Endodermal cell (in vitro differentiated cells): ENCODE data around the gene FBH1. TPM values are rescaled to one million over a fixed set of nuclear protein-coding genes. Genes with fewer than 3 reads are reported as not detected.

Source experiments
- DNase-seq: peaks from one replicate; pipeline ENCODE4 v3.0.0-alpha.2; 2017
- H3K27ac ChIP-seq: 2 replicates; pipeline ENCODE4 v1.5.1; 2013; ENCODE audit warnings: mild to moderate bottlenecking, low read depth, low read length, moderate library complexity
- H3K27me3 ChIP-seq: 2 replicates; pipeline ENCODE4 v1.6.1; 2013; ENCODE audit warnings: mild to moderate bottlenecking, low read length, moderate library complexity; ENCODE audit not compliant: insufficient read depth, control insufficient read depth, poor library complexity, severe bottlenecking
- H3K36me3 ChIP-seq: 2 replicates; pipeline ENCODE4 v1.7.0; 2013; ENCODE audit warnings: mild to moderate bottlenecking, low read length, moderate library complexity; ENCODE audit not compliant: control insufficient read depth, insufficient read depth
- H3K4me1 ChIP-seq: one replicate; pipeline ENCODE4 v1.7.0; 2013; ENCODE audit warnings: low read length; ENCODE audit not compliant: control insufficient read depth, insufficient read depth
- H3K4me3 ChIP-seq: 2 replicates; pipeline ENCODE4 v1.5.1; 2013; ENCODE audit warnings: mild to moderate bottlenecking, low read length, moderate library complexity
- H3K9ac ChIP-seq: 2 replicates; pipeline ENCODE4 v1.6.1; 2013; ENCODE audit warnings: mild to moderate bottlenecking, low read length, moderate library complexity; ENCODE audit not compliant: poor library complexity, severe bottlenecking; ENCODE audit errors: extremely low read depth
- H3K9me3 ChIP-seq: 2 replicates; pipeline ENCODE4 v1.6.1; 2013; ENCODE audit warnings: mild to moderate bottlenecking, low read length, moderate library complexity; ENCODE audit not compliant: control insufficient read depth
- H3K27ac Mint-ChIP-seq: 2 replicates; pipeline ENCODE4 v1.8.0; 2020; ENCODE audit warnings: mixed read lengths
- H3K27me3 Mint-ChIP-seq: 2 replicates; pipeline ENCODE4 v1.8.0; 2021; ENCODE audit warnings: mild to moderate bottlenecking, mixed read lengths; ENCODE audit not compliant: insufficient read depth
- H3K36me3 Mint-ChIP-seq: 2 replicates; pipeline ENCODE4 v1.8.0; 2020; ENCODE audit warnings: low read depth, mixed read lengths
- H3K4me1 Mint-ChIP-seq: 2 replicates; pipeline ENCODE4 v1.8.0; 2020; ENCODE audit warnings: mixed read lengths
- H3K4me3 Mint-ChIP-seq: 2 replicates; pipeline ENCODE4 v1.8.0; 2020; ENCODE audit warnings: mild to moderate bottlenecking, moderate library complexity, mixed read lengths
- H3K9me3 Mint-ChIP-seq: 2 replicates; pipeline ENCODE4 v1.8.0; 2020; ENCODE audit warnings: mild to moderate bottlenecking, mixed read lengths
- CTCF ChIP-seq: fragments of 200-600 bp; sonication (generic); conservative IDR thresholded peaks from 2 replicates; pipeline ENCODE4 v1.5.0; 2021; ENCODE audit warnings: antibody characterized with exemption, mild to moderate bottlenecking
- WGBS, 2 experiments: methylation state at CpG; one replicate each; pipeline versions ENCODE4 v1.1.5 to v1.1.7; 2013; ENCODE audit warnings: missing lambda C conversion rate in 2 of 2, mixed read lengths in 1 of 2; ENCODE audit not compliant: insufficient coverage in 1 of 2, insufficient read length in 1 of 2; 5-methylcytosine and 5-hydroxymethylcytosine counted together
- total RNA-seq, 2 donors: library from RNA; stranded (reverse); fragmentation: NEBNext Ultra II Directional in 1 of 2; extraction: Animal tissue kit (Norgen Biotek cat#: 25700) in 1 of 2; gene quantifications; 2 replicates in 1 of 2; 3 replicates in 1 of 2; pipeline ENCODE4 v1.2.1, GENCODE V29; 2021

Gene FBH1
- total RNA-seq, 2 donors from 2014 or later: 61.1 to 71.6 TPM

GRCh38 chr10:5965266-5965665 lies 75.2 kb downstream of the FBH1 start:
- H3K4me1 ChIP-seq: no peaks in the 10 kb centered on the region
- H3K9me3 Mint-ChIP-seq: no peaks in the 10 kb centered on the region
- DNase-seq: peak; percentile 25
- H3K27ac Mint-ChIP-seq: no peak overlapping the region
- no peaks in the 10 kb centered on the region for H3K27me3 ChIP-seq
- H3K36me3 Mint-ChIP-seq: no peaks in the 10 kb centered on the region
- 92 to 100% methylated on average over 5 to 8 of the region's 8 CpGs for WGBS, 2 experiments
- H3K36me3 ChIP-seq: no peaks in the 10 kb centered on the region
- H3K4me1 Mint-ChIP-seq: no peaks in the 10 kb centered on the region
- H3K9ac ChIP-seq: no peak overlapping the region
- no peaks in the 10 kb centered on the region for H3K9me3 ChIP-seq
- H3K4me3 Mint-ChIP-seq: no peak overlapping the region
- no peaks in the 10 kb centered on the region for H3K27me3 Mint-ChIP-seq
- H3K27ac ChIP-seq: no peak overlapping the region
- H3K4me3 ChIP-seq: no peak overlapping the region
- TF ChIP-seq CTCF: no peak

- H3K4me3 Mint-ChIP-seq: no peak overlapping the region
- 85 to 100% methylated on average over 1 to 5 of the region's 5 CpGs for WGBS, 2 experiments
Measured at GRCh38 chr10:5968037-5968680, 78.1 kb downstream of the FBH1 start.

GRCh38 chr10:5968681-5969453 lies 78.8 kb downstream of the FBH1 start:
- no peaks in the 10 kb centered on the region for H3K4me1 ChIP-seq
- H3K9me3 Mint-ChIP-seq: no peaks in the 10 kb centered on the region
- H3K36me3 Mint-ChIP-seq: no peaks in the 10 kb centered on the region
- no peak overlapping the region for H3K9ac ChIP-seq
- no peaks in the 10 kb centered on the region for H3K4me1 Mint-ChIP-seq
- H3K4me3 ChIP-seq: no peak overlapping the region
- no peaks in the 10 kb centered on the region for H3K27me3 Mint-ChIP-seq
- no peak overlapping the region for H3K27ac Mint-ChIP-seq
- no peaks in the 10 kb centered on the region for H3K9me3 ChIP-seq
- no peak for DNase-seq
- H3K4me3 Mint-ChIP-seq: no peak overlapping the region
- 90 to 93% methylated on average over 5 to 9 of the region's 9 CpGs for WGBS, 2 experiments
- no peaks in the 10 kb centered on the region for H3K27me3 ChIP-seq
- no peak for TF ChIP-seq CTCF
- no peak overlapping the region for H3K27ac ChIP-seq
- no peaks in the 10 kb centered on the region for H3K36me3 ChIP-seq

More at GRCh38 chr10:5968037-5968680, 78.1 kb downstream of the FBH1 start:
- no peak overlapping the region for H3K4me3 ChIP-seq
- no peaks in the 10 kb centered on the region for H3K27me3 ChIP-seq
- no peak overlapping the region for H3K9ac ChIP-seq
- H3K27me3 Mint-ChIP-seq: no peaks in the 10 kb centered on the region
- H3K36me3 Mint-ChIP-seq: no peaks in the 10 kb centered on the region
- H3K27ac Mint-ChIP-seq: no peak overlapping the region
- H3K9me3 Mint-ChIP-seq: no peaks in the 10 kb centered on the region
- H3K27ac ChIP-seq: no peak overlapping the region
- H3K4me1 ChIP-seq: no peaks in the 10 kb centered on the region
- peak; percentile 17 for DNase-seq
- no peaks in the 10 kb centered on the region for H3K9me3 ChIP-seq
- H3K4me1 Mint-ChIP-seq: no peaks in the 10 kb centered on the region
- H3K36me3 ChIP-seq: no peaks in the 10 kb centered on the region
- no peak for TF ChIP-seq CTCF
